GM13976 (cell line): Measurements from ENCODE around the gene LRMDA.

Source experiments
- DNase-seq: peaks from one replicate; pipeline ENCODE4 v3.0.0; 2012; ENCODE audit warnings: low spot score
- in situ Hi-C: fragments of 300-500 bp; cut with MboI; formaldehyde crosslinking; loops from one replicate; pipeline ENCODE4 v1.12.0; 2022; ENCODE audit warnings: low sequenced_read_pairs, mixed read lengths, inconsistent platforms; ENCODE audit not compliant: unreplicated experiment
- TF ChIP-seq, protein P1 (sequence below): IDR thresholded peaks from 2 replicates; pipeline ENCODE4 v1.5.1; 2012; ENCODE audit warnings: borderline replicate concordance, mild to moderate bottlenecking; ENCODE audit not compliant: insufficient read depth; ENCODE audit errors: extremely low read depth, missing control alignments, control extremely low read depth

The LRMDA gene

DNA sequence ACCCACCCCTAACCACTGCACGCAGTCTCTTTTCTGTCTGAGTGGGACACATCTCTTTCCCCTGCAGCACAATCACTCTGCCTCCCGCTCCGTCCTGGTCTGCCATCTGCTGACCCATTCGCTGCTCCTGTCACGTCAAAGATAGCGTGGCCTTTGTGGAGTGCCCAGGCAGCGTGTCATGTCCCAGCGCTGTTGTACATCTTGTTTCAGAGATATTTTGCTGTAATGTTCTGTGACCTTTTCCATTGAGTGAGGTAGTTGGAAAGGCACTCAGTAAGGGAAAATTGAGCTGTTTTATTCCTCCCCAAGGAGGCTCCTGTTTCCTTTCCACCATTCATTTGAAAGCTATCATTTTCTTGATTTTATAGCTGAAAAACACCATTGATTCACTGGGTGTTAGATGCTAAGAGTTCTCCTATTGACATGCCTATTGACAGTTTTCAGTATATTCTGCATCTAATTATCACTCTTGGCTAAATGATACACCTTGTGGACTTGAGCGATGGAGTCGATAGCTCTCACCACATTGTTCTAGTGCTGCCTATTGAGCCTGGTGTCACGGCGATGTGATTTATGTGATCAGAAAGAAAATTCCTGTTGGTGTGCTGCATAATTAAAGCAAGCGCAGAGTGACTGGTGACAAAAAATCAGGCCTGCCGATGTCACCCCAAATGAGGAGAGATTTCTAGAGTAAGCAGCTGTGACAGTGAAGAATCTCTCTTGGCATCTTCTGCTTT lies 372.6 kb downstream of the LRMDA start:
- DNase-seq, result no peak
- in situ Hi-C loops, result no loop called here
- TF ChIP-seq, protein P1, sequence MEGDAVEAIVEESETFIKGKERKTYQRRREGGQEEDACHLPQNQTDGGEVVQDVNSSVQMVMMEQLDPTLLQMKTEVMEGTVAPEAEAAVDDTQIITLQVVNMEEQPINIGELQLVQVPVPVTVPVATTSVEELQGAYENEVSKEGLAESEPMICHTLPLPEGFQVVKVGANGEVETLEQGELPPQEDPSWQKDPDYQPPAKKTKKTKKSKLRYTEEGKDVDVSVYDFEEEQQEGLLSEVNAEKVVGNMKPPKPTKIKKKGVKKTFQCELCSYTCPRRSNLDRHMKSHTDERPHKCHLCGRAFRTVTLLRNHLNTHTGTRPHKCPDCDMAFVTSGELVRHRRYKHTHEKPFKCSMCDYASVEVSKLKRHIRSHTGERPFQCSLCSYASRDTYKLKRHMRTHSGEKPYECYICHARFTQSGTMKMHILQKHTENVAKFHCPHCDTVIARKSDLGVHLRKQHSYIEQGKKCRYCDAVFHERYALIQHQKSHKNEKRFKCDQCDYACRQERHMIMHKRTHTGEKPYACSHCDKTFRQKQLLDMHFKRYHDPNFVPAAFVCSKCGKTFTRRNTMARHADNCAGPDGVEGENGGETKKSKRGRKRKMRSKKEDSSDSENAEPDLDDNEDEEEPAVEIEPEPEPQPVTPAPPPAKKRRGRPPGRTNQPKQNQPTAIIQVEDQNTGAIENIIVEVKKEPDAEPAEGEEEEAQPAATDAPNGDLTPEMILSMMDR, result no peak

DNA sequence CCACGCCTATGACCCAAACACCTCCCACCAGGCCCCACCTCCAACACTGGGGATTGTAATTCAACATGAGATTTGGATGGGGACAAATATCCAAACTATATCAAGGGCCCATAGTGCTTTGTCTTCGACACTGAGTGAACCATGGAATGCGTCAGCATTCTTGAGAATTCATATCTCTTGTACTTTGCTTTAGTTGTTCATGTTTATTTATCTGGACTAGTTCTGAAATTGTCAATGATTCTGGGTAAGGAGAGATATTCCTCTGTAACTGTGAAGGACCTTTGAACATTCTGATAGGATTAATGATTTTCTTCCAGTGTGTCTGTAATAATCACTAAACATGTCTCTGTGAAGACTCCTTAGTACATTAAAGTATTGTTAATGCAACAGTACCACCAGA lies 374.8 kb downstream of the LRMDA start:
- in situ Hi-C loops, result no loop called here
- no peak for DNase-seq
- TF ChIP-seq, protein P1, result no peak

DNA sequence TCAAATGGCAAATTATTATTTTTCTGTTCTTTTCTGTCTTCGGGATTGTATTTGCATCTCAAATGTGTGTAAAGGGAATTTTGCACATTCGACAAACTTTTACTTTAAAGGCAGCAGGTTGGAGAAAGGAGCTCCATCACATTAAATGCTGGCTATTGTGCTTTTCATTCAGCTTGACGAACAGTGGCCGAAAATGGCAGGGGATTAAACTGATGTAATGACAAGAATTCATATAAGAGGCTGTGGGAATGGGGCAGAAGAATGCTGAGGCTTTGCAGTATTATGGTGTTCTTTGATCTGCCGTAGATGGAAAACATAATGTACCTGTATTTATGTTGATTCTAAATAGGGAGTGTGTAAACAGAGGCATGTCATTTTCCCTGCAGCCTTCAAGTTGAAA lies 376.0 kb downstream of the LRMDA start:
- no peak for DNase-seq
- in situ Hi-C loops, result no loop called here
- TF ChIP-seq, protein P1, result no peak

DNA sequence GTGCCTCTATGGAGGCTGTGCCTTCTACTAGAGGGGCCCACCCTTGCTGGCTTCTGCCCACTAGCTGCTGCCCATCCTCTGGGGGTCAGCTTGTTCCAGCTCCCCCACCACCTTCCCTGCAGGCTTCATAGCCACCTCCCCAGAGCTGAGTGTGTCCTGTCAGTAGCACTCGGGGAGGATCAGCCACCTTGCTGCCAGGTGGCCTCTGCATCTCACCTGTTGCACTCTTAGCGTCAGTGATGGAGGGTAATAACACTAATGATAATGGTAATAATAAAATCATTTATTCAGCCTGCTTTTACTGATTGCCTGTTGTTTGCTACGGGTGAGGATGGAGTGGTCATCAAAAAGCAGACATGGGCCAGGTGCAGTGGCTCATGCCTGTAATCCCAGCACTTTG lies 377.6 kb downstream of the LRMDA start:
- in situ Hi-C loops, result no loop called here
- no peak for DNase-seq
- TF ChIP-seq, protein P1, result no peak

DNA sequence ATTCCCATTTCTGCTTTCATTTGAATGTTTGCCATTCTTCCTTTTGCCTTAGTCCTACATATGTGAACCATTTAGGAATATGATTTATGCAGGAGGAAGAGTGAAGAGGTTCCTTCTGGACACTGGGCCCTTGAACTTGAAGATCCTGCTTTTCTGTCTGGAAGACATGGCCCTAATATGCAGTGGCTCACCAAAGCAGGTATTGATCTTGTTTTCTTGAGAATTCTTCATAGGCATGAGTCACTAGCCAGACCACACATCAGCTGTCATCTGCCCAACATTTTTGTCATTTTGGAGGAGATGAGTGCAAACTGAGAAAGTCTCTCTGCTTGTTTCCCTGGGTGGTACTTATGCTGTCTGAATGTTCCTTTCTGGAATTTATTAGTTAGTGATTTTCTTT lies 382.6 kb downstream of the LRMDA start:
- no peak for DNase-seq
- in situ Hi-C loops, result no loop called here

DNA sequence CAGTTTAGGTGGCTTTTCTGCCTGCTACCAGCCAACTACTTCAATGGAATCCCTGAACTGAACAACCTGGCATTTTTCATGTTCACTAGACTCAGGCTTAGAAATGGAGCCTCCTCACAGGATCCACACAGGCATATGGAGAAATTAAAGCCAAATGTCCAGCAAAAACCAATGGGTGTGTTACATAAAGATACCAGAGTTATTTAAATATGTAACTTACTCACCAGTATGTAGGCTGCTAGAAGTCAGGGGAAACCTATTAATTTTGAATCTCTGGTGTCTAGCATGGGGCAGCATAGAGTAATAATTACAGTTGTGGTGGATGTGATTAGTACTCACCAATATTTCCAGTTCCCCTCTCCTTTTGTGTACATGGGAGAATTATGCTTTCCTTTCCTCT lies 383.6 kb downstream of the LRMDA start:
- no peak for DNase-seq
- TF ChIP-seq, protein P1, result no peak
- in situ Hi-C loops, result no loop called here

More for the DNA sequence above, 382.6 kb downstream of the LRMDA start:
- TF ChIP-seq, protein P1, result no peak
